ENCODE measurements around the gene RHOH. TPM values are rescaled to one million over a fixed set of nuclear protein-coding genes. Genes with fewer than 3 reads are reported as not detected.

Gene RHOH
- total and polyA plus RNA-seq, 9 of the 15 experiments (the other 6 are each of a cell fraction or from before 2014, with no cell fraction given), result 14.3 to 37.7 (median 23.2) TPM

DNA sequence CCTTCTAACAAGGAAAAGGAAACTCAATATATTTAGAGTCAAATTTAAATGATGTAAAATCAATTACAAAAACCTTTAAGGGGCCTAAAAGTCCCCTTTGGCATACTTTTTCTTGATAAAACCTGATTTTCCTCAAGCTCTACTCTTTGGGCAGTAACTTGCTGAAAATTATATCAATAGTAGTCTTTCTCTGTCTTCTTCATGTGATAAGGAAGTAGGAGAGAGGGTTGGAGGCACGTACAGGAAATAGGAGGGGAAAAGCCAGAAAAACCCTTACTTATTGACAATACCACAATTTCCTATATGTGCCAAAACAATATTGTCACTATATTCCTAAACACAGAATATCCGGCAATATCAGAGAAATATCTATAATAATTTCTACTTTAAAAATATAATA is 9.6 kb downstream of the RHOH start (continued):
- TF ChIP-seq, protein P1, sequence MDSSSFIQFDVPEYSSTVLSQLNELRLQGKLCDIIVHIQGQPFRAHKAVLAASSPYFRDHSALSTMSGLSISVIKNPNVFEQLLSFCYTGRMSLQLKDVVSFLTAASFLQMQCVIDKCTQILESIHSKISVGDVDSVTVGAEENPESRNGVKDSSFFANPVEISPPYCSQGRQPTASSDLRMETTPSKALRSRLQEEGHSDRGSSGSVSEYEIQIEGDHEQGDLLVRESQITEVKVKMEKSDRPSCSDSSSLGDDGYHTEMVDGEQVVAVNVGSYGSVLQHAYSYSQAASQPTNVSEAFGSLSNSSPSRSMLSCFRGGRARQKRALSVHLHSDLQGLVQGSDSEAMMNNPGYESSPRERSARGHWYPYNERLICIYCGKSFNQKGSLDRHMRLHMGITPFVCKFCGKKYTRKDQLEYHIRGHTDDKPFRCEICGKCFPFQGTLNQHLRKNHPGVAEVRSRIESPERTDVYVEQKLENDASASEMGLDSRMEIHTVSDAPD (CRISPR knock-in tag; IDR thresholded peaks at IDR 0.05), result no peak
- TF ChIP-seq RBM15 (IDR thresholded peaks at IDR 0.05; ENCODE audit: insufficient read depth, low read length), result no peak
- TF ChIP-seq ELK3 (CRISPR knock-in tag; IDR thresholded peaks at IDR 0.05), result 0 out of 2 replicates have a peak, but pooled peaks have one; percentile 72
- TF ChIP-seq GATAD2B (IDR thresholded peaks at IDR 0.05; ENCODE audit: borderline replicate concordance), result no peak
- no peak for TF ChIP-seq PKNOX1 (IDR thresholded peaks at IDR 0.05)
- no peak for TF ChIP-seq ETV5 (CRISPR knock-in tag; IDR thresholded peaks at IDR 0.05; ENCODE audit: low read depth)
- TF ChIP-seq MYBL2 (IDR thresholded peaks at IDR 0.05; ENCODE audit: low read depth), result no peak
- no peak for TF ChIP-seq MYBL2 (CRISPR knock-in tag; IDR thresholded peaks at IDR 0.05; ENCODE audit: borderline replicate concordance)
- TF ChIP-seq SMARCA4 (IDR thresholded peaks at IDR 0.05), result peak; percentile 7; the same call in 1 of the 2 replicates
- TF ChIP-seq, protein P2, sequence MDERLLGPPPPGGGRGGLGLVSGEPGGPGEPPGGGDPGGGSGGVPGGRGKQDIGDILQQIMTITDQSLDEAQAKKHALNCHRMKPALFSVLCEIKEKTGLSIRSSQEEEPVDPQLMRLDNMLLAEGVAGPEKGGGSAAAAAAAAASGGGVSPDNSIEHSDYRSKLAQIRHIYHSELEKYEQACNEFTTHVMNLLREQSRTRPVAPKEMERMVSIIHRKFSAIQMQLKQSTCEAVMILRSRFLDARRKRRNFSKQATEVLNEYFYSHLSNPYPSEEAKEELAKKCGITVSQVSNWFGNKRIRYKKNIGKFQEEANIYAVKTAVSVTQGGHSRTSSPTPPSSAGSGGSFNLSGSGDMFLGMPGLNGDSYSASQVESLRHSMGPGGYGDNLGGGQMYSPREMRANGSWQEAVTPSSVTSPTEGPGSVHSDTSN (CRISPR knock-in tag; IDR thresholded peaks at IDR 0.05; ENCODE audit: low read depth), result no peak
- TF ChIP-seq, protein P2 (tag; conservative IDR thresholded peaks at IDR 0.05; ENCODE audit: low read depth), result no peak
- peak; percentile 36; the same call in 1 of the 2 replicates for TF ChIP-seq ELF1 (tag; IDR thresholded peaks at IDR 0.05)
- TF ChIP-seq, protein P3, sequence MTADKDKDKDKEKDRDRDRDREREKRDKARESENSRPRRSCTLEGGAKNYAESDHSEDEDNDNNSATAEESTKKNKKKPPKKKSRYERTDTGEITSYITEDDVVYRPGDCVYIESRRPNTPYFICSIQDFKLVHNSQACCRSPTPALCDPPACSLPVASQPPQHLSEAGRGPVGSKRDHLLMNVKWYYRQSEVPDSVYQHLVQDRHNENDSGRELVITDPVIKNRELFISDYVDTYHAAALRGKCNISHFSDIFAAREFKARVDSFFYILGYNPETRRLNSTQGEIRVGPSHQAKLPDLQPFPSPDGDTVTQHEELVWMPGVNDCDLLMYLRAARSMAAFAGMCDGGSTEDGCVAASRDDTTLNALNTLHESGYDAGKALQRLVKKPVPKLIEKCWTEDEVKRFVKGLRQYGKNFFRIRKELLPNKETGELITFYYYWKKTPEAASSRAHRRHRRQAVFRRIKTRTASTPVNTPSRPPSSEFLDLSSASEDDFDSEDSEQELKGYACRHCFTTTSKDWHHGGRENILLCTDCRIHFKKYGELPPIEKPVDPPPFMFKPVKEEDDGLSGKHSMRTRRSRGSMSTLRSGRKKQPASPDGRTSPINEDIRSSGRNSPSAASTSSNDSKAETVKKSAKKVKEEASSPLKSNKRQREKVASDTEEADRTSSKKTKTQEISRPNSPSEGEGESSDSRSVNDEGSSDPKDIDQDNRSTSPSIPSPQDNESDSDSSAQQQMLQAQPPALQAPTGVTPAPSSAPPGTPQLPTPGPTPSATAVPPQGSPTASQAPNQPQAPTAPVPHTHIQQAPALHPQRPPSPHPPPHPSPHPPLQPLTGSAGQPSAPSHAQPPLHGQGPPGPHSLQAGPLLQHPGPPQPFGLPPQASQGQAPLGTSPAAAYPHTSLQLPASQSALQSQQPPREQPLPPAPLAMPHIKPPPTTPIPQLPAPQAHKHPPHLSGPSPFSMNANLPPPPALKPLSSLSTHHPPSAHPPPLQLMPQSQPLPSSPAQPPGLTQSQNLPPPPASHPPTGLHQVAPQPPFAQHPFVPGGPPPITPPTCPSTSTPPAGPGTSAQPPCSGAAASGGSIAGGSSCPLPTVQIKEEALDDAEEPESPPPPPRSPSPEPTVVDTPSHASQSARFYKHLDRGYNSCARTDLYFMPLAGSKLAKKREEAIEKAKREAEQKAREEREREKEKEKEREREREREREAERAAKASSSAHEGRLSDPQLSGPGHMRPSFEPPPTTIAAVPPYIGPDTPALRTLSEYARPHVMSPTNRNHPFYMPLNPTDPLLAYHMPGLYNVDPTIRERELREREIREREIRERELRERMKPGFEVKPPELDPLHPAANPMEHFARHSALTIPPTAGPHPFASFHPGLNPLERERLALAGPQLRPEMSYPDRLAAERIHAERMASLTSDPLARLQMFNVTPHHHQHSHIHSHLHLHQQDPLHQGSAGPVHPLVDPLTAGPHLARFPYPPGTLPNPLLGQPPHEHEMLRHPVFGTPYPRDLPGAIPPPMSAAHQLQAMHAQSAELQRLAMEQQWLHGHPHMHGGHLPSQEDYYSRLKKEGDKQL (CRISPR knock-in tag; IDR thresholded peaks at IDR 0.05; ENCODE audit: borderline replicate concordance), result no peak
- no peak for TF ChIP-seq ZNF707 (CRISPR knock-in tag; conservative IDR thresholded peaks at IDR 0.05)
- no peak for TF ChIP-seq ZNF253 (CRISPR knock-in tag; conservative IDR thresholded peaks at IDR 0.05)
- 0 out of 2 replicates have a peak, but pooled peaks have one; percentile 13 for TF ChIP-seq ZFP1 (CRISPR knock-in tag; IDR thresholded peaks at IDR 0.05)
- no peak for TF ChIP-seq ZNF197 (CRISPR knock-in tag; IDR thresholded peaks at IDR 0.05; ENCODE audit: low read depth)
- no peak for TF ChIP-seq PHTF2 (CRISPR knock-in tag; IDR thresholded peaks at IDR 0.05)

Data from K562 (cell line).